Amniotic stem cell (primary cell): ENCODE data around the gene SCFD2.

Experiments
- DNase-seq: peaks from one replicate; lab custom pipeline; 2025; lab: John Stamatoyannopoulos, UW

Gene SCFD2

GRCh38 chr4:52987392-52988056 lies 378.3 kb downstream of the SCFD2 start:
- DNase-seq = no peak

- no peak for DNase-seq
These were observed 381.4 kb downstream of the SCFD2 start for GRCh38 chr4:52984462-52984881.

- peak; percentile 37 for DNase-seq
These were observed 382.1 kb downstream of the SCFD2 start for GRCh38 chr4:52983563-52984303.

- no peak for DNase-seq
These were observed 382.9 kb downstream of the SCFD2 start for GRCh38 chr4:52982946-52983340.

- DNase-seq = peak; percentile 13
These were observed 383.5 kb downstream of the SCFD2 start for GRCh38 chr4:52982255-52982945.

GRCh38 chr4:52979821-52980590 lies 385.9 kb downstream of the SCFD2 start:
- no peak for DNase-seq

- no peak for DNase-seq
These were observed 386.8 kb downstream of the SCFD2 start for GRCh38 chr4:52979020-52979419.

GRCh38 chr4:52977252-52977651 lies 388.6 kb downstream of the SCFD2 start:
- DNase-seq = no peak

- DNase-seq = no peak
These were observed 389.2 kb downstream of the SCFD2 start for GRCh38 chr4:52976523-52977230.

- DNase-seq = no peak
These were observed 397.2 kb downstream of the SCFD2 start for GRCh38 chr4:52968691-52969090.

- no peak for DNase-seq
These were observed 397.6 kb downstream of the SCFD2 start for GRCh38 chr4:52968241-52968640.

GRCh38 chr4:52966781-52967180 lies 399.1 kb downstream of the SCFD2 start:
- DNase-seq = no peak

- no peak for DNase-seq
These were observed 399.7 kb downstream of the SCFD2 start for GRCh38 chr4:52966172-52966571.

- DNase-seq = no peak
These were observed 401.2 kb downstream of the SCFD2 start for GRCh38 chr4:52964561-52965101.

GRCh38 chr4:52964011-52964410 lies 401.9 kb downstream of the SCFD2 start:
- no peak for DNase-seq

GRCh38 chr4:52962721-52963120 lies 403.1 kb downstream of the SCFD2 start:
- no peak for DNase-seq

GRCh38 chr4:52961666-52962412 lies 404.0 kb downstream of the SCFD2 start:
- no peak for DNase-seq

- peak; percentile 19 for DNase-seq
These were observed 406.3 kb downstream of the SCFD2 start for GRCh38 chr4:52959541-52959940.

- DNase-seq = no peak
These were observed 407.8 kb downstream of the SCFD2 start for GRCh38 chr4:52957835-52958631.

GRCh38 chr4:52957220-52957686 lies 408.6 kb downstream of the SCFD2 start:
- DNase-seq = no peak
